GDM1 (cell line): ENCODE measurements around the gene MTCH2.
"Not testable (repeated sequence)": the region's sequence is repeated elsewhere in the genome, so short reads cannot be mapped to it uniquely, and the experiment has no call there.

ENCODE experiments used
- DNase-seq: peaks from one replicate; lab custom pipeline; 2025; lab: John Stamatoyannopoulos, UW

MTCH2 gene

GRCh38 chr11:47642099-47642855, at the start of gene MTCH2:
Gene MTCH2 (minus strand): TSS chr11:47642559. CDS start chr11:47642465, 94 bp downstream.
- peak; percentile 96 for DNase-seq

GRCh38 chr11:47691979-47692378, 49.6 kb upstream of the MTCH2 start:
- no peak for DNase-seq

GRCh38 chr11:47689480-47689879, 47.1 kb upstream of the MTCH2 start:
- no peak for DNase-seq

- no peak for DNase-seq
Observed at GRCh38 chr11:47688991-47689390, 46.6 kb upstream of the MTCH2 start.

GRCh38 chr11:47688111-47688510, 45.8 kb upstream of the MTCH2 start:
- no peak for DNase-seq

DNA sequence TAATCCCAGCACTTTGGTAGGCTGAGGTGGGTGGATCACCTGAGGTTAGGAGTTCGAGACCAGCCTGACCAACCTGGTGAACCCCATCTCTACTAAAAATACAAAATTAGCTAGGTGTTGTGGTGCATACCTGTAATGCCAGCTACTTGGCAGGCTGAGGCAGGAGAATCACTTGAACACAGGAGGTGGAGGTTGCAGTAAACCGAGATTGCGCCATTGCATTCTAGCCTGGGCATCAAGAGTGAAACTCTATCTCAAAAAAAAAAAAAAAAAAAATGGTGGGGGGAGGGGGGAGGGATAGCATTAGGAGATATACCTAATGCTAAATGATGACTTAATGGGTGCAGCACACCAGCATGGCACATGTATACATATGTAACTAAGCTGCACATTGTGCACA, 44.3 kb upstream of the MTCH2 start:
- DNase-seq, result not testable (repeated sequence)

DNA sequence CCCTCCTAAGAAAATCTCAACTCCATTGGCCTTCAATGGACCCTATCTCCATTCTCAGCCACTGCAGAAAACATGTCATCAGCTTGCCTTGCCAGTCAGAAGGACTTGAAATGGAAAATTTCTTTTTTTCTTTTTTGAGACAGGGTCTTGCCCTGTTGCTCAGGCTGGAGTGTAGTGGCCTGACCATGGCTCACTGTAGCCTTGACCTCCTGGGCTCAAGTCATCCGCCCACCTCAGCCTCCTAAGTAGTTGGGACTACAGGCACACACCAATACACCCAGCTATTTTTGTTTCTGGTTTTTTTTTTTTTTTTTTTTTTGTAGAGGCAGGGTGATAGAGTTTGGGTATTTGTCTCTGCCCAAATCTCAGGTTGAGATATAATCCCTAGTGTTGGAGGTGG, 43.8 kb upstream of the MTCH2 start:
- DNase-seq, result no peak

- no peak for DNase-seq
Observed at GRCh38 chr11:47675851-47676250, 33.5 kb upstream of the MTCH2 start.

DNA sequence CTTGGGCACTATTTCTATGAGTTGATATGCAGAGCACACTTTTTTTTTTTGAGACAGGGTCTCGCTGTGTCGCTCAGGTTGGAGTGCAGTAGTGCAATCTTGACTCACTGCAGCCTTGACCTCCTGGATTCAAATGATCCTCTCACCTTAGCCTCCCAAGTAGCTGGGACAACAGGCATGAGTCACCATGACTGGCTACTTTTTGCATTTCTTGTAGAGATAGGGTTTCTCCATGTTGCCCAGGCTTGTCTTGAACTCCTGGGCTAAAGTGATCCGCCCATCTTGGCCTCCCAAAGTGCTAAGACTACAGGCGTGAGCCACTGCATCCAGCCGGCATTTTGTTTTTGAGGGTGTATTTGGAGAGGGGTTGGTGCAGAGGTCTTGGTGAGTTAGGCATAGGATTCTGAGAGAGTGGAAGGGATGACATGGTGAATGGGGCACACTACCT, 29.9 kb upstream of the MTCH2 start:
- no peak for DNase-seq

DNA sequence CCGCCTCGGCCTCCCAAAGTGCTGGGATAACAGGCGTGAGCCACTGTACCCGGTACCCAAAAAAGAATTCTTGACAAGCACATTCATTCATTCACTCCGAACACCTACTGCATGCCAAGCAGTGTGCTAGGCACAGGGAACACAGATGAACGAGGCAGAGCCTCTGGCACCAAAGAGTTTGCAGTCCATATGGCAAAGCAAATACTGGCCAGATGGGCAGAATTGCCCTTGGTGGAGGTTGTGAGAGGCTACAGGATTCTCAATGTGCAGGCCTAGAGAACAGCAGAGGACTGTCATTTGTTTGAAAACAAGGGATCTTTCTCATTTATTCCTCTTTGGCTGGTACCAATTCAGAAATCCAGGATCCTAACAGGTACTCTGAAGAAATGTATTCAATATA, 27.5 kb upstream of the MTCH2 start:
- no peak for DNase-seq

DNA sequence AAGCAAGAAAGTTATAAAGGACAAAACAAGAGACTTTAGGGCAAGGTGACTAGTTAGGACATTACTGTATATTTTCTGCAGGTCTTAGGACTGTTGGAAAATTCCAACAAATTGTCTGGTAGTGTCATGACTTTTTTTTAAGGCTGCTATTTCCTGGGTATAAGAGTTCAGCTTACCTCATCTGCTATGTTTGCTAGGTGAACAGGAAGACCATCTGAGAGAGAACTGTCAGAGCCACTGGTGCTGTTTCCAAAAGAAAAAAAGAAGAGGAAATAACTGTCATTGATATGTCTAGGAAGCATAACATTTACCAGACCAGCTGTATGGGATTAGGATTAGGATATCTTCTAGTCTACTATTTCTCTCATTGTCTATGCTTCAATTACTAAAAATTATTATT, 26.3 kb upstream of the MTCH2 start:
- no peak for DNase-seq

GRCh38 chr11:47667555-47667954, 25.2 kb upstream of the MTCH2 start:
- no peak for DNase-seq

DNA sequence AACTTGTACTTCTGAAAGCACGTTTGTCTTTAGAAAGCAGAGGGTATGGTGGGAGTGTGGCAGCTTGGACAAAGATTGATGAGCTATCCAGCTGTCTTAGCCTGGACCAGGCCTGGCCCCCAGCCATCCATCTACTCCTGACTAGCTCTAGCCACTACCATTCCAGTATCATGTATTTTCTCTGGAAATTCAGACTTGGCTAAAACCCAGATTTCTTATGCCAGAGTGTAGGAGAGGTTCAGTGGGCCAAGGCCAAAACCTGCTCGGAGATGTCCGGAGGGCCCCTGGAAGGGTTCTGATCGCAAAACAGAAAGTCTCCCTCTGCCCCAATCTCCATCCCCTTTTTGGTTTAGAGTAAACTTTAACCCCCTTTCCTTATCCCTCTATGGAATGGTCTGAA, 24.8 kb upstream of the MTCH2 start:
- DNase-seq, result no peak

DNA sequence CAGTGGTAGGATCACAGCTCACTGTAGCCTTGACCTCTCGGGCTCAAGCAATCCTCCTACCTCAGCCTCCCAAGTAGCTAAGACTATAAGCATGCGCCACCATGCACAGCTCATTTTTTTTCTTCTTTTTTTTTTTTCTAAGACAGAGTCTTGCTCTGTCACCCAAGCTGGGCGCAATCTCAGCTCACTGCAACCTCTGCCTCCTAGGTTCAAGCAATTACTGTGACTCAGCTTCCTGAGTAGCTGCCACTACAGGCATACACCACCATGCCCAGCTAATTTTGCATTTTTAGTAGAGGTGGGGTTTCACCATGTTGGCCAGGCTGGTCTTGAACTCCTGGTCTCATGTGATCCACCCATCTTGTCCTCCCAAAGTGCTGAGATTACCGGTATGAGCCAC, 22.6 kb upstream of the MTCH2 start:
- not testable (repeated sequence) for DNase-seq

DNA sequence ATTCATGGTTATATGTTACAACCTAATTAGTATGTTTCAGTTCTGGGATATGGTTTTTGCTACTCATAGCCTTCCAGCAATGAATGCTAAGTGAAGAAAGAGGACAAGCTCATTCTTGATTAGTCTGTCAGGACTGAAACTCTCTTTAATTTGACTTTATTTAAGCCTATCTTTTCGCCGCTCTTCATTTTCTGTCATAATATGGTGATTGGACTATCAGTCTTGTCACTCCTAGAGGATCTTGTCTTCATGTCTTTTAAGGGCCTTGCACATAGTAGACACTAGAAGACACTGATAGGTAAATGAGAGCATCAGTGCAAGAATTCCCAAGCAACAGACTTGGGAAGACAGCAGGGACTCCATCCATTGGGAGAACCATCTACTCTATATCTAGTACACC, 18.9 kb upstream of the MTCH2 start:
- no peak for DNase-seq

DNA sequence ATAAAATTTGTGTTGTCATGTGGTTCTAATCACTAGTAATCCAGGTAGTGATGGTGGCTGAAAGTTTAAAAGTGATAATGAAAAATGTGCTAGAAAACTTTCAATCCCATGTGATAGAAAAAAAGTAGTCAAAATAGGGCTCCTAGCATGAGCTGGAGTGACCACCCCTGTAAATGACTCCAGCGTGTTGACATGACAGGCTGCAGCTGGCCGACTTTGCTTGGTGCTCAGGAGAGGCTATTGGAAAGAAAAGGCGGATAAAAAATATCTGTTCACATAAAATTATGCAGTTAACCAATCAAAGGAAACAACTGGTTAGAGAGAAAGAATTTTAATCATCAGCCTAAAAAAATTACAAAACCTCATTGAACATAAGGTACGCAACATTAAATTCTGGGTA, 16.9 kb upstream of the MTCH2 start:
- no peak for DNase-seq

DNA sequence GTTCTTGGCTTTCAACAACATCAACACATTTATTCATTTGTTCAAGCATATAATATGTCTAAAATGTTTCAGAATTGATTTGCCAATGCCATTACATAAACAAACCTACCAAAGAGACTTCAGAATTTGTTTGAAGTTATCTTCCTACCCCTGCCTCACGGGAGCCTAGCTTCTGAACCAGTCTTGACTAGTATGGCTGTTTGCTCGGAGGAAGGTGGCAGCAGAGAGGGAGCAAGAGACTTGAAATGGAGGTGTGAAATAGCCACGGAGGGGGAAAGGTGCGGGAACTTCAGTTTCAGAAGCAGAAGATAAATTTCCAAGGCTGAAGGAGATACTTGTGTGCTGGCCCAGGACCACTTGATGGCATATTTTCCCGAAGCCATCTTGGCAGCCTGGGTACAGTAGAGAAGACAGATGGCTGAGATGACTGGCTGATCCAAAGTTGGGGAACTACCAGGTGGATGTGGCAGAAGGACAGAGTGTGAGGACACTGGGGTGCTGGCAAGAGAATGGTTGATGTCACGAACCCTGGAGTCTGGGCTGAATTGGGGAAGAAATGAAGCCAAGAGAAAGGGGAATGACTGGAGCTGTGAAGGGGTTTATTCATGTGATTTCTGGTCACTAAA, 14.0 kb upstream of the MTCH2 start:
- no peak for DNase-seq

- no peak for DNase-seq
Observed at GRCh38 chr11:47651818-47652469, 9.6 kb upstream of the MTCH2 start.

GRCh38 chr11:47649276-47649675, 6.9 kb upstream of the MTCH2 start:
- DNase-seq, result no peak

GRCh38 chr11:47646019-47646418, 3.7 kb upstream of the MTCH2 start:
- DNase-seq, result no peak

- DNase-seq, result no peak
Observed at GRCh38 chr11:47645500-47645899, 3.1 kb upstream of the MTCH2 start.

DNA sequence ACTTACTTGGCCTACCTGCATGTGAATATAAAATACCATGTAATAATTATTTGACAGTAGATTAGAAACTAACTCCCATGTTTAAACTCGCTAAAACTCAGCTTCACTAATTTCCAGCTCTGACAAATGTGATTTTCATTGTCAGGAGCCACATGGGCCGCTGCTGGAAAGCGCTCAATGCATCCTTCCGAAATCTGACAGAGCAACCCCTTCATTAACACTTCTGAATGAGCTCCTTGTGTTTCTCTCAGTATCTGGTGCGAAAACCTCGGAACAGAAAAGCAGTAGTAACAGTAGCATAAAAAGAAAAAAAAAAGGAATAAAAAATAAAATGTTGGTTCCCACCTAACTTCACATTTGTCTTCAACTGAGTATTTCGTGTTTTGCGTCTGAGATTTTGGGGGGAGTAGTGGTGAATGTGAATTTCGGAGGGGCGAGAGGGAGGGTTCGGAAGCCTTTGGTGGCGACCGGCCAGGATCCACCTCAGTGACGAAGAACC, 710 bp downstream of the MTCH2 start:
- DNase-seq, result no peak

- DNase-seq, result not testable (repeated sequence)
Observed at GRCh38 chr11:47640506-47640905, 1.9 kb downstream of the MTCH2 start.
